Stimulated activated naive CD4-positive, alpha-beta T cell treated with Interleukin-2 at 50 U/mL for 16 hours (primary cell): Measurements from ENCODE around the gene POLN.

Experiments
- DNase-seq: peaks from one replicate; lab custom pipeline; 2025; lab: John Stamatoyannopoulos, UW

Gene POLN

GRCh38 chr4:2070421-2071251 is 171.3 kb downstream of the POLN start:
- no peak for DNase-seq

DNA sequence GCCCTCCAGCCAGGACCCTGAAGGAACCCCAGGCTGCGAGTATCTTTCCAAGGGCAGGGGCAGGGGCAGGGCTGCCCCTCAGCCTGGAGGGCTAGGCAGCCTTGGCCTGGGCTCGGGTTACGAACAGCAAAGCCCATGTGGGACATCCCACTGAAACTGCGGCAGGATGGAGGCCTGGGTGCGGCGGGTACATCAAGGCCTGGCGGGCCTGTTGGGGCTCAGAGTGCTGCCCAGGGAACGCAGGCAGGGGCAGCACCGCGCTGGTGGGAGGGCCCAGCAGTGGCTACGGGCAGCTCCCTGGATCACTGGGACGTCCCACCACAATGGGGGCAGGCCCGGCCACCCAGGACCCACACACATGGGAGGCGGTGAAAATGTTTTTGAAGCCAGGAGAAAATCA is 171.9 kb downstream of the POLN start:
- no peak for DNase-seq

DNA sequence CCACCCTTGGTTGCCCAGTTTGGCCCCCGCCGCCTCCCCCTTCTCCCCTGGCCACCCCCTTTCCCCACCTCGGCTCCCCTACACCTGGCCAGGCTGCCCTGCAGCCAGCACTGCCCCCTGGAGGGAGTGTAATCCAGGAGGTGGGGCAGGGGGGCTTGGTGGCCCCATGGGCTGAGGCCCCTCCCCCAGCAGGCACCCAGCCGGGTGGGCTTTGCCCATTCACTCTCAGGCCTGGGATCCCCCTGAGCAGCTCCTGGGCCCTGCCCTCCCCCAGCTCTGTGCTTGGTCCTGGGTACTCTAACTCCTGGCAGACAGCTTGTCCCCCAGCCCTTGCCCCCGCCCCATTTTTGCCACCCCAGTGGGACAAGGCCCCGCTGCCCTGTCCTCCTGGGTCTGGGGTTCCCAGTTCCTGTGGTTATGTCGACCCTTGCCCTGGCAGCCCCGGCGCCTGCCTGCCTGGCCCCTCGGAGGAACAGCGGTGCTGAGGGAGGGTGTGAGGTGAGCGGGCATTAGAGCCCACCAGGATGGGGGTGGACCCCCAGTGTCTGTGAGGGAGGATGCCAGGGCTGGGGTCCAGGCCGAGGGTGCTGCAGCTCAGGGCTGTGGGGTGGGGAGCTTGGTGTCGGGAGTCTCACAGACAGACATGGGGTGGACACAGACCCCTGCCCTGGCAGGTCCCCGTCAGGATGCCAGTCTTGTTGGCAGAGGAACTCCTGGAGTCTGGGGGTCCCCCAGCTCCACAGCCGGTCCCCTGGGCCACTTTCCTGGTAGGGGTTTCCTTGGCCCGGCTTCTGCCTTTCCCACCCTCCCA is 172.6 kb downstream of the POLN start:
- DNase-seq, result no peak

GRCh38 chr4:2068566-2068965 is 173.4 kb downstream of the POLN start:
- no peak for DNase-seq

- no peak for DNase-seq
Observed at GRCh38 chr4:2068198-2068470, 173.8 kb downstream of the POLN start.

GRCh38 chr4:2067446-2068197 is 174.3 kb downstream of the POLN start:
- no peak for DNase-seq

- no peak for DNase-seq
Observed at GRCh38 chr4:2066571-2067445, 175.1 kb downstream of the POLN start.

DNA sequence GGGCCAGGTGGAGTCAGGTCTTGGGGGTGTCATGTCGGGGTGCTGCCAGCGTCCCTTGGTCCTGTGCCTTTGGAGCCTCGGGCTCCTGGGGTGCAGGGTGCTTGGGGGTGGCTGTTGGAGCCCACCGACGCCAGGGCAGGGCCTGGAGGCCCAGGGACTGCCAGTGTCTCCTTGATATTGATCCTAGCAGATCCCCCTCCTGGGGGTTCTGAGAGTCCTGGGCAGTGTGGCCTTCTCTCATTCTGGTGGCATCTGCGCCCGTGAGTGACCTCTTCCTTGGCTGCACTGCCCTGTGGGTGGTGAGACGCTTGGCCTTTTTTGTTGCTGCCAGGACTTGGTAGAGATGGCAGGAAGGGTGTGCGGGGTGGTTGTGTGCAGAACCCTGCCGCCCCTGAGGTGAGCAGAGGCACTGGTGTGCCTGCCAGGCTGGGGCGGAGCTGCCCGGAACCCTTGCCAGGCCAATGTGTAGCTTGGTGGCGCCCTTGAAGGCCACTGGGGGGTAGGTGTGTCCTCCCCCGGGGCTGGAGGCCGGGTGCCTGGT is 175.8 kb downstream of the POLN start:
- DNase-seq, result no peak

DNA sequence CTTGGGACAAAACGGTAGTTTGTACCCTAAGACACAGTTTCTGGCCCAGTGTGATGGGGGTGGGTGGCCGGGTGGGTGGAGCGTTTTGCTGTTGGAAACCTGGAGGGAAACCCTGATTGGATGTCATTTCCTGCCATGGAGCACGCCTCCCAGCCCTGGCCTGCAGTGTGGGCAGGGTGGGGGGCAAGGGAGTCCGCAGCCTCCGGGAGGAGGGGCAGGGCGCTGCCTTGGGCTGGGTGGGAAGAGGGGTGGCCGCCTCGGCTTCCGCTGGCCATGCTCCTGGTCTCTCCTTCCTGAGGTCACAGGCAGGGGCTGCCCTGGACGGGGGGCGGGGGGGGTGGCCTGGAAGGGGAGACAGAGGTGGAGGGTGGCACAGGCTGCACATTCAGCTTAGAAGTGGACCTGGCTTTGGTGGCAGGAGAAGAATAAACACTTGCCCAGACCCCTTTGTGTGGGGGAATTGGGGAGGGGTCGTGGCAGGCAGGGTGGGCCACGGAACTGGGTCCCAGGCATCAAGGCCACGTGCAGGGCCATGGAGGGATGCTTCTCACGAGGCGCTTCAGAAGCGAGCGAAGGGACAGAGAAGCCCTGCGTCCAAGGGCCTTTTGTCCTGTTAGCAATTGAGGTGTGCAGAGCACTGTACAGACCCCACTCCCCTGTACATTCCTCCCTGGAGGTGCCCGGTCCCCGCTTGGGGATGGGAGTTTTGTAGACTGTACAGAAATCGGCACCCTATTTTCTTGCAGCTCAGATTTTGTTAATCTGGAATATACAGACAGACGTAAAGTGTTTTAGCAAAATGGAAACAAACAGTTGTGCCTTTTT is 176.6 kb downstream of the POLN start:
- no peak for DNase-seq

DNA sequence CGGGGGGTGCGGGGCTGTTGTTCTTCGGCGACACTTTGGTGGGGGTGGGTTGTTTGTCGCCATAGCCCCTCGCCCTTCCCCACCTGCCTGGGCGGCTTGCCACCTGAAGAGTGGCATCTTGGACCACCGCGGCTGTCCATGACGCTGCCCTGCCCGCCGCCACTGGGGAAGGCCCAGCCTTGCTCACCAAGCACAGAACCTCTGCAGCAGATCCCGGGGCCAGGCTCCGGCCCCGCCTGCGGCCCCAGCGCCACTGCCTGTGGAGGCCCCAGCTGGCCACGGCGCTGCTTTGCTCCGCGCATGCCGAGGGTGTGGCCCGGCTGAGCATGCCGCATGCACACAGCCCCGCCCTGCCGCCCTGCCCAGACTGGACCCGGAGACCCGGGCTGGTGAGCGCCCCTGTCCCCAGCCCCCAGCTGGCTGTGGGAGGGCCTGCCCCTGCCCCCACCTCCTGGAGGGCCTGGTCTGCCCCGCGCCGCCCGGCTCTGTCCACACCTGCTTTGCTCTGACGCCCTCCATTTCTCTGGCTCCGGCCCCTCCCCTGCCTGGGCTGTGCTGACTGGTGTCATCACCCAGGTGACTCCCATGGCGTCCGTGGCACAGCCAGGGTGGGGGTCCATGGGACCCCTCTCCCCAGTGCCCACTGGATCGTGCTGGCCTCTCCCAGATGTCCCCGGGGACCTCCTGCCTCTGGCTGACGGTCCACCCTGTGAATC is 177.5 kb downstream of the POLN start:
- no peak for DNase-seq

DNA sequence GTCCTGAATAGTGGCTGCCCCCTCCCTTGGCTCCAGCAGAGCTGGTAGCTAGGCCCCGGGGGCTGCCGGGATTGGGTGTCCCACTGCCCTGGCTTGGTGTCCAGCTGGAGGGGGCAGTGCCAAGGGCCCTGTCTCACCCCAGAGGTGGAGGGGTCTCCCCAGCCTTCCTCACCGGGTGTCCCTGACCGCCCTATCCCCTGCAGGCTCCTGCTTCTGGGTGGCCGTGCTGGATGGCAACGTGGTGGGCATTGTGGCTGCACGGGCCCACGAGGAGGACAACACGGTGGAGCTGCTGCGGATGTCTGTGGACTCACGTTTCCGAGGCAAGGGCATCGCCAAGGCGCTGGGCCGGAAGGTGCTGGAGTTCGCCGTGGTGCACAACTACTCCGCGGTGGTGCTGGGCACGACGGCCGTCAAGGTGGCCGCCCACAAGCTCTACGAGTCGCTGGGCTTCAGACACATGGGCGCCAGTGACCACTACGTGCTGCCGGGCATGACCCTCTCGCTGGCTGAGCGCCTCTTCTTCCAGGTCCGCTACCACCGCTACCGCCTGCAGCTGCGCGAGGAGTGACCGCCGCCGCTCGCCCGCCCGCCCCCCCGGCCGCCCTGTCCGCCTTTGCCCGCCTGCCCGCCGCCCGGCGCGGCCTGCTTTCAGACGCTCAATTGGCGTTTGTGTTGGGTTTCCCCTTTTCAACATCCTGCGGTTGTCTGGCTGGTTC is 178.2 kb downstream of the POLN start:
- DNase-seq, result no peak

GRCh38 chr4:2062808-2063524 is 179.0 kb downstream of the POLN start:
- DNase-seq, result no peak

DNA sequence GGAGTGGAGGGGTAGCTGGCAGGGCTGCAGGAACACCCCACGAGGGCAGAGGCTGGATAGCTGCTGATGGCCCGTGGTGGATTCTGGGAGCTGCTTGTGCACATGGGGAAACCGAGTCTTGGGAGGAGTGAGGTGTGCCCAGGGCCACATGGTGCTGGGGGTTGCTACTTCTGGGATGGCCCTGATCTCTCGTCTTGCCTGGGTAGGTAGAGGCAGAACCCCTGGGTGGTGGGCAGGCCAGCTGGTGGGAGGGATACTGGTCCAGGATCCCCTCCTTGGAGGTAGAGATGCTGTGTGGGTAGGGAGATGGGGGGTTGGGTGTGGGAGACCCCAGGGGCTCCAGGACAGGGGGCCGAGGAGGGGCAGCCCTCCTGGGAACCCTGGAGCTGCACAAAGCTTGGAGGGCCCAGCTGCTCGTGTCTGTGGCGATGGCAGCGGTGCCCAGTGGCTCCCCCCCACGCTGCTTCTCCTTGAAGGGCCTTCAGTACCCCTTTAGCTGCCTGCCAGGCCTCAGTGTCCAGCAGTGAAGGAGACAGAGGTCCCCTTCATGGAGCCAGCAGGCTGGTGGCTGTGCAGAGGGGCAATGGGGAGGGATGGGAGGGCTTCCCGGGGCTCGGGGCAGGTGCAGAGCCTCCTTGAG is 179.6 kb downstream of the POLN start:
- DNase-seq, result no peak

- no peak for DNase-seq
Observed at GRCh38 chr4:2061186-2062131, 180.5 kb downstream of the POLN start.

- no peak for DNase-seq
Observed at GRCh38 chr4:2060611-2061185, 181.2 kb downstream of the POLN start.

GRCh38 chr4:2059726-2060602 is 182.0 kb downstream of the POLN start:
- DNase-seq, result no peak
